ENCODE data around the gene CCL20. TPM values are rescaled to one million over a fixed set of nuclear protein-coding genes. Genes with fewer than 3 reads are reported as not detected.

CCL20 gene
- polyA plus RNA-seq, 1 of the 3 experiments (the other 2 are of a cell fraction), result 0.12 TPM

GRCh38 chr2:227805578-227805977, 8.1 kb upstream of the CCL20 start:
- Histone ChIP-seq H2AFZ (ENCODE audit: low read depth) (peak overlapping the region; percentile 49; the same call in 1 of the 2 replicates), H3K27me3 (ENCODE audit: insufficient read depth) (no peaks in the 10 kb centered on the region), H3K4me1 (ENCODE audit: control insufficient read depth in 1 of 2, insufficient read depth in 2 of 2, low read depth in 1 of 2, low read length in 1 of 2) (peaks cover 0 to 4% of the 10 kb centered on the region in 2 experiments; a peak in 1 of 4 replicates), H3K27ac (ENCODE audit: low read depth in 2 of 2, low read length in 1 of 2) (no peak overlapping the region), H3K79me2 (ENCODE audit: insufficient read depth) (no peaks in the 10 kb centered on the region), H3K4me3 (ENCODE audit: low read depth in 2 of 2, low read length in 1 of 2) (no peak overlapping the region), H3F3A (replicated peaks; ENCODE audit: insufficient read depth) (no peaks in the 10 kb centered on the region), H3K4me2 (no peak overlapping the region), H3K9me3 (no peaks in the 10 kb centered on the region), H3K9ac (no peak overlapping the region), H3K36me3 (replicated peaks in 1 of 2; ENCODE audit: control insufficient read depth in 1 of 2, insufficient read depth in 2 of 2, low read length in 1 of 2) (no peaks in the 10 kb centered on the region), H3K9me2 (no peaks in the 10 kb centered on the region), H4K20me1 (ENCODE audit: insufficient read depth) (no peaks in the 10 kb centered on the region)
- CTCF ChIA-PET, result interaction anchor here (0.8 kb wide), 1 partner anchor 256 kb away, joined by 3 read pairs; no protein-coding TSS in a partner anchor
- POLR2A ChIA-PET, result interaction anchor here (0.5 kb wide), 1 partner anchor 55 kb away, joined by 3 read pairs; no protein-coding TSS in a partner anchor
- TF ChIP-seq MXI1 (IDR thresholded peaks at IDR 0.05; ENCODE audit: low read depth, low read length) (no peak), FOXJ3 (CRISPR knock-in tag; IDR thresholded peaks at IDR 0.05) (no peak), TEAD4 (IDR thresholded peaks at IDR 0.05; ENCODE audit: borderline replicate concordance, insufficient read depth) (no peak), MEF2A (IDR thresholded peaks at IDR 0.05; ENCODE audit: borderline replicate concordance, low read depth) (no peak), EZH2phosphoT487 (IDR thresholded peaks at IDR 0.05; ENCODE audit: borderline replicate concordance, low read depth) (no peak), GABPA (IDR thresholded peaks at IDR 0.05; ENCODE audit: low read depth) (no peak), NFIC (IDR thresholded peaks at IDR 0.05; ENCODE audit: borderline replicate concordance) (no peak), YY1 (IDR thresholded peaks at IDR 0.05; ENCODE audit: low read depth) (no peak), MAX (IDR thresholded peaks at IDR 0.05; ENCODE audit: low read depth) (no peak), SMC3 (IDR thresholded peaks at IDR 0.05; ENCODE audit: low read depth, low read length) (no peak), NRF1 (IDR thresholded peaks at IDR 0.05; ENCODE audit: low read depth, low read length) (no peak), RFX5 (IDR thresholded peaks at IDR 0.05; ENCODE audit: low read length) (no peak), FOXM1 (IDR thresholded peaks at IDR 0.05; ENCODE audit: low read depth) (no peak), GATA2 (CRISPR knock-in tag; IDR thresholded peaks at IDR 0.05) (no peak)
- DNase-seq, result no peak
- WGBS (ENCODE audit: low lambda C conversion rate), result 73% methylated on average over 15 of the region's 15 CpGs

- WGBS (ENCODE audit: low lambda C conversion rate), result 76% methylated on average over 1 of the region's 1 CpG
- Histone ChIP-seq H3K4me2 (no peak overlapping the region), H3K36me3 (replicated peaks in 1 of 2; ENCODE audit: control insufficient read depth in 1 of 2, insufficient read depth in 2 of 2, low read length in 1 of 2) (no peaks in the 10 kb centered on the region), H3K27ac (ENCODE audit: low read depth in 2 of 2, low read length in 1 of 2) (no peak overlapping the region), H3K9ac (no peak overlapping the region), H3K9me3 (no peaks in the 10 kb centered on the region), H4K20me1 (ENCODE audit: insufficient read depth) (no peaks in the 10 kb centered on the region), H3K4me1 (ENCODE audit: control insufficient read depth in 1 of 2, insufficient read depth in 2 of 2, low read depth in 1 of 2, low read length in 1 of 2) (peaks cover 0 to 4% of the 10 kb centered on the region in 2 experiments; a peak in 1 of 4 replicates), H3K27me3 (ENCODE audit: insufficient read depth) (no peaks in the 10 kb centered on the region), H3F3A (replicated peaks; ENCODE audit: insufficient read depth) (no peaks in the 10 kb centered on the region), H3K9me2 (no peaks in the 10 kb centered on the region), H3K4me3 (ENCODE audit: low read depth in 2 of 2, low read length in 1 of 2) (no peak overlapping the region), H3K79me2 (ENCODE audit: insufficient read depth) (no peaks in the 10 kb centered on the region), H2AFZ (ENCODE audit: low read depth) (no peak overlapping the region)
- DNase-seq, result no peak
- ChIA-PET POLR2A (no interaction called here), CTCF (interaction anchor here (0.6 to 0.7 kb wide), 2 partner anchors 10 to 540 kb away, joined by 3 to 4 read pairs; no protein-coding TSS in a partner anchor)
- TF ChIP-seq MXI1 (IDR thresholded peaks at IDR 0.05; ENCODE audit: low read depth, low read length) (no peak), RAD21 (IDR thresholded peaks at IDR 0.05; ENCODE audit: low read length) (no peak), ZBTB33 (IDR thresholded peaks at IDR 0.05; ENCODE audit: borderline replicate concordance, low read depth) (no peak), TAF1 (IDR thresholded peaks at IDR 0.05; ENCODE audit: borderline replicate concordance, low read depth, low read length) (no peak), SIN3A (IDR thresholded peaks at IDR 0.05; ENCODE audit: borderline replicate concordance, low read depth, low read length) (no peak), TEAD4 (IDR thresholded peaks at IDR 0.05; ENCODE audit: borderline replicate concordance, insufficient read depth) (no peak), SMC3 (IDR thresholded peaks at IDR 0.05; ENCODE audit: low read depth, low read length) (no peak), GABPA (IDR thresholded peaks at IDR 0.05; ENCODE audit: low read depth) (no peak), RXRA (IDR thresholded peaks at IDR 0.05; ENCODE audit: borderline replicate concordance, low read depth) (no peak), FOXJ3 (CRISPR knock-in tag; IDR thresholded peaks at IDR 0.05) (no peak), USF1 (IDR thresholded peaks at IDR 0.05; ENCODE audit: borderline replicate concordance, low read depth) (no peak), RCOR1 (IDR thresholded peaks at IDR 0.05; ENCODE audit: low read length) (no peak), FOXM1 (IDR thresholded peaks at IDR 0.05; ENCODE audit: low read depth) (no peak), YY1 (IDR thresholded peaks at IDR 0.05; ENCODE audit: low read depth) (no peak), GATA2 (CRISPR knock-in tag; IDR thresholded peaks at IDR 0.05) (no peak), MAX (IDR thresholded peaks at IDR 0.05; ENCODE audit: low read depth) (no peak), POLR2AphosphoS5 (IDR thresholded peaks at IDR 0.05; ENCODE audit: low read depth, low read length) (no peak)
Observed at GRCh38 chr2:227808936-227809335, 4.7 kb upstream of the CCL20 start.

Measured in SK-N-SH (cell line).